HepG2 (cell line): ENCODE data around the gene RAB36. TPM values are rescaled to one million over a fixed set of nuclear protein-coding genes. Genes with fewer than 3 reads are reported as not detected.
A peak's percentile ranks its signal among the peaks of the same experiment; 100 is the strongest.

Experiments used
- BCLAF1 ChIP-seq: fragments of 450-650 bp; IDR thresholded peaks from 2 replicates; pipeline ENCODE4 v1.6.1; 2017; ENCODE audit warnings: mild to moderate bottlenecking
- HOXA9 ChIP-seq: sonication (generic); formaldehyde crosslinking; IDR thresholded peaks from 2 replicates; pipeline ENCODE4 v1.8.1; 2022; ENCODE audit warnings: missing genetic modification reagents, mild to moderate bottlenecking, moderate library complexity, borderline replicate concordance
- MAFK ChIP-seq, 2 experiments: IDR thresholded peaks in 1 of 2; conservative IDR thresholded peaks in 1 of 2; 2 replicates each; pipeline ENCODE4 v1.6.1; 2011; ENCODE audit warnings: improper control_type of control experiment in 2 of 2, low read length in 2 of 2
- NFIB ChIP-seq: sonication (generic); formaldehyde crosslinking; IDR thresholded peaks from 2 replicates; pipeline ENCODE4 v1.9.0; 2021; ENCODE audit warnings: missing genetic modification reagents, mild to moderate bottlenecking, borderline replicate concordance
- NFYB ChIP-seq: sonication (generic); formaldehyde crosslinking; IDR thresholded peaks from 2 replicates; pipeline ENCODE4 v1.4.0; 2020; ENCODE audit warnings: missing genetic modification reagents
- RFX1 ChIP-seq: fragments of 450-650 bp; IDR thresholded peaks from 2 replicates; pipeline ENCODE4 v1.6.1; 2017
- SMARCE1 ChIP-seq: fragments of 450-650 bp; IDR thresholded peaks from 2 replicates; pipeline ENCODE4 v1.6.1; 2017; ENCODE audit warnings: borderline replicate concordance
- SP140L ChIP-seq: sonication (generic); formaldehyde crosslinking; IDR thresholded peaks from 2 replicates; pipeline ENCODE4 v1.4.0; 2020; ENCODE audit warnings: missing genetic modification reagents, borderline replicate concordance
- SRSF1 ChIP-seq: fragments of 200-400 bp; formaldehyde crosslinking; optimal IDR thresholded peaks from 2 replicates; pipeline ENCODE3; 2017; ENCODE audit warnings: mild to moderate bottlenecking, low read depth, low read length, moderate library complexity
- SSRP1 ChIP-seq: IDR thresholded peaks from 2 replicates; pipeline ENCODE4 v1.6.1; 2016; ENCODE audit warnings: control low read depth
- THAP11 ChIP-seq: IDR thresholded peaks from 2 replicates; pipeline ENCODE4 v1.6.1; 2016; ENCODE audit warnings: missing biosample characterization, missing genetic modification reagents
- TRAFD1 ChIP-seq: sonication (generic); formaldehyde crosslinking; IDR thresholded peaks from 2 replicates; pipeline ENCODE4 v1.5.1; 2020; ENCODE audit warnings: missing genetic modification reagents, mild to moderate bottlenecking, borderline replicate concordance
- ZBTB38 ChIP-seq: sonication (generic); formaldehyde crosslinking; IDR thresholded peaks from 2 replicates; pipeline ENCODE4 v1.5.1; 2020; ENCODE audit warnings: mild to moderate bottlenecking, missing genetic modification reagents
- ZMAT3 ChIP-seq: sonication (generic); formaldehyde crosslinking; conservative IDR thresholded peaks from 2 replicates; pipeline ENCODE4 v1.7.0; 2021; ENCODE audit warnings: missing genetic modification reagents
- ZMYM3 ChIP-seq: sonication (generic); formaldehyde crosslinking; IDR thresholded peaks from 2 replicates; pipeline ENCODE4 v1.5.1; 2020; ENCODE audit warnings: mild to moderate bottlenecking, missing genetic modification reagents
- ZNF10 ChIP-seq: sonication (generic); formaldehyde crosslinking; IDR thresholded peaks from 2 replicates; pipeline ENCODE4 v1.4.0; 2020; ENCODE audit warnings: mild to moderate bottlenecking, low read depth, missing genetic modification reagents, borderline replicate concordance
- ZNF260 ChIP-seq: sonication (generic); formaldehyde crosslinking; IDR thresholded peaks from 2 replicates; pipeline ENCODE4 v1.4.0; 2020; ENCODE audit warnings: missing genetic modification reagents, low read depth, mild to moderate bottlenecking, borderline replicate concordance
- ZNF362 ChIP-seq: sonication (generic); formaldehyde crosslinking; IDR thresholded peaks from 2 replicates; pipeline ENCODE4 v1.4.0; 2020; ENCODE audit warnings: missing genetic modification reagents, mild to moderate bottlenecking, borderline replicate concordance
- ZNF44 ChIP-seq: sonication (generic); formaldehyde crosslinking; IDR thresholded peaks from 2 replicates; pipeline ENCODE4 v1.5.1; 2020; ENCODE audit warnings: mild to moderate bottlenecking, missing genetic modification reagents
- ZNF567 ChIP-seq: sonication (generic); formaldehyde crosslinking; IDR thresholded peaks from 2 replicates; pipeline ENCODE4 v1.8.1; 2023; ENCODE audit warnings: mild to moderate bottlenecking, missing genetic modification reagents, borderline replicate concordance
- ZNF670 ChIP-seq: sonication (generic); formaldehyde crosslinking; IDR thresholded peaks from 2 replicates; pipeline ENCODE4 v1.8.0; 2022; ENCODE audit warnings: mild to moderate bottlenecking, missing genetic modification reagents, borderline replicate concordance
- ZNF703 ChIP-seq: sonication (generic); formaldehyde crosslinking; IDR thresholded peaks from 2 replicates; pipeline ENCODE4 v1.5.1; 2020; ENCODE audit warnings: missing genetic modification reagents, mild to moderate bottlenecking, moderate library complexity, borderline replicate concordance
- ZNF775 ChIP-seq: sonication (generic); formaldehyde crosslinking; IDR thresholded peaks from 2 replicates; pipeline ENCODE4 v1.4.0; 2020; ENCODE audit warnings: missing genetic modification reagents, mild to moderate bottlenecking, moderate library complexity, borderline replicate concordance
- ZSCAN22 ChIP-seq: sonication (generic); formaldehyde crosslinking; IDR thresholded peaks from 2 replicates; pipeline ENCODE4 v1.4.0; 2020; ENCODE audit warnings: mild to moderate bottlenecking, missing genetic modification reagents
- polyA plus RNA-seq, 8 experiments: library from polyadenylated mRNA; depleted of rRNA in 3 of 8; stranded (reverse) in 7 of 8; unstranded in 1 of 8; fragments of >200 nt; fragmentation: Illumina TruSeq in 4 of 8; extraction: Trizol in 4 of 8; gene quantifications; 2 replicates each; pipeline versions ENCODE4 v1.2.1 to v1.2.3, GENCODE V29; 2011 to 2016; ENCODE audit warnings: low read depth in 4 of 8, missing spikeins in 1 of 8, mixed read lengths in 1 of 8; ENCODE audit not compliant: insufficient read depth in 1 of 8
- total RNA-seq, 5 experiments: library from RNA; depleted of rRNA; stranded (reverse); fragments of >200 nt; fragmentation: Illumina TruSeq; extraction: Trizol; gene quantifications; 2 replicates each; pipeline ENCODE4 v1.2.3, GENCODE V29; 2016; ENCODE audit warnings: low read depth in 1 of 5

RAB36 gene
- total and polyA plus RNA-seq, 2 of the 13 experiments (the other 11 are each of a cell fraction or from before 2014, with no cell fraction given) = 0.24 to 0.86 TPM

GRCh38 chr22:23152238-23153114 lies 7.2 kb downstream of the RAB36 start (continued):
- TF ChIP-seq ZNF567 (CRISPR knock-in tag) (no peak), ZMYM3 (CRISPR knock-in tag) (no peak), ZNF670 (CRISPR knock-in tag) (no peak), NFIB (CRISPR knock-in tag) (no peak), MAFK (conservative IDR thresholded peaks at IDR 0.05 in 1 of 2, IDR thresholded peaks at IDR 0.05 in 1 of 2; ENCODE audit: low read length in 2 of 2) (no peak), TRAFD1 (CRISPR knock-in tag) (no peak), ZNF10 (CRISPR knock-in tag) (no peak), ZNF260 (CRISPR knock-in tag) (no peak), HOXA9 (no peak), ZNF703 (no peak), ZNF362 (CRISPR knock-in tag) (no peak), ZSCAN22 (CRISPR knock-in tag) (no peak), THAP11 (CRISPR knock-in tag) (peak; percentile 64; the same call in 1 of the 2 replicates), NFYB (CRISPR knock-in tag) (no peak), RFX1 (no peak), SP140L (CRISPR knock-in tag) (no peak), SMARCE1 (no peak), BCLAF1 (no peak), SSRP1 (CRISPR knock-in tag) (no peak), ZMAT3 (CRISPR knock-in tag) (no peak), ZNF775 (CRISPR knock-in tag) (no peak), ZBTB38 (peak; percentile 39), SRSF1 (no peak), ZNF44 (CRISPR knock-in tag) (no peak)
